Glutamatergic neuron (in vitro differentiated cells): ENCODE data around the gene INF2. TPM values are rescaled to one million over a fixed set of nuclear protein-coding genes. Genes with fewer than 3 reads are reported as not detected.

Source experiments
- DNase-seq: peaks from one replicate; pipeline ENCODE4 v3.0.0; 2022
- H3K27ac Mint-ChIP-seq: one replicate; pipeline ENCODE4 v1.8.0; 2020; ENCODE audit warnings: mild to moderate bottlenecking, mixed read lengths, inconsistent platforms; ENCODE audit not compliant: unreplicated experiment
- H3K27me3 Mint-ChIP-seq: one replicate; pipeline ENCODE4 v1.8.0; 2020; ENCODE audit warnings: mild to moderate bottlenecking, moderate library complexity, mixed read lengths, inconsistent platforms; ENCODE audit not compliant: unreplicated experiment
- H3K36me3 Mint-ChIP-seq: one replicate; pipeline ENCODE4 v1.8.0; 2020; ENCODE audit warnings: mild to moderate bottlenecking, mixed read lengths, inconsistent platforms; ENCODE audit not compliant: unreplicated experiment
- H3K4me1 Mint-ChIP-seq: one replicate; pipeline ENCODE4 v1.8.0; 2020; ENCODE audit warnings: mild to moderate bottlenecking, low read depth, mixed read lengths, inconsistent platforms; ENCODE audit not compliant: unreplicated experiment
- H3K4me3 Mint-ChIP-seq: one replicate; pipeline ENCODE4 v1.8.0; 2020; ENCODE audit warnings: mild to moderate bottlenecking, mixed read lengths, inconsistent platforms; ENCODE audit not compliant: unreplicated experiment
- H3K9me3 Mint-ChIP-seq: one replicate; pipeline ENCODE4 v1.8.0; 2020; ENCODE audit warnings: mild to moderate bottlenecking, moderate library complexity, mixed read lengths, inconsistent platforms; ENCODE audit not compliant: unreplicated experiment
- total RNA-seq: library from RNA; stranded (reverse); fragmentation: NEBNext Ultra II Directional; extraction: Animal tissue kit (Norgen Biotek cat#: 25700); gene quantifications from one replicate; pipeline ENCODE4 v1.2.1, GENCODE V29; 2021; ENCODE audit not compliant: unreplicated experiment
- TF ChIP-seq, protein P1 (sequence below): fragments of 200-600 bp; sonication (generic); IDR thresholded peaks from one replicate; pipeline ENCODE4 v1.5.0; 2021; ENCODE audit not compliant: partially characterized antibody, unreplicated experiment

Gene INF2
- total RNA-seq, 1 donor from 2014 or later = 11.8 TPM

DNA sequence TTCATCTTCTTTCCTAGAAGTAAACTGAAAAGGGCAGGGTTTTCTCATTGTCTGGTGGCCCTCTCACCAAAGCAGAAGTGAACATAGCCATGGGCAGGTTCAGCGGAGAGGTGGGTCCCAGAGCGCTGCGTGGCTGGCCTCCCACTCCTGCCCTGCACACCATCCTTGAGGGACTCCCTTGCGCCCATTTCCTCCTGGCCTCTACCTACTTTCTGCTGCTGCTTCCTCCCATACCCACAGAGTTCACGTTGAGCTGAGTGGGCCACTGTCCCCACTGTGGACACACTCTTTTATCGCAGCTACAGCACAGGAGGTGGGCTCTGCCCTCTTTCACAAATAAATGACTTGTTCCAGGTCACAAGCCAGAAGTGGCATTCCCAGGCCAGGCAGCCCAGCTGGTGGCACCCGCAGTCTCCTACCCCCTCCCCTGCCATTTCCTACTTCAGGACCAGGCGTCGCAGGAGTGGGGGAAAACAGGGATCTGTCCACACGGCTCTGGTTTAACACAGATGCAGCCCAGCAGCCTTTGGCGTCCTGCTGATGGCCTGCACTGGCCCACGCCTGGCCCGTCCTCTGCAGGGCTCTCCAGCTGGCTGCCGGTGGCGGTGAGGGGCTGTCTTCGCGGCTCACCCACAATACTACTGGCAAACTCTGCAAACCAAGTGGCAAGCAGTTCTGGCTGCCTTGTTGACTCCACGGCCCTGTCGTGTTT lies 68.4 kb downstream of the INF2 start:
- no peak for DNase-seq
- H3K27me3 Mint-ChIP-seq = peaks cover 12% of the 10 kb centered on the region
- H3K4me3 Mint-ChIP-seq = no peak overlapping the region
- peaks cover 7% of the 10 kb centered on the region for H3K4me1 Mint-ChIP-seq
- H3K27ac Mint-ChIP-seq = no peak overlapping the region
- peaks cover 8% of the 10 kb centered on the region for H3K9me3 Mint-ChIP-seq
- no peaks in the 10 kb centered on the region for H3K36me3 Mint-ChIP-seq
- TF ChIP-seq, protein P1, sequence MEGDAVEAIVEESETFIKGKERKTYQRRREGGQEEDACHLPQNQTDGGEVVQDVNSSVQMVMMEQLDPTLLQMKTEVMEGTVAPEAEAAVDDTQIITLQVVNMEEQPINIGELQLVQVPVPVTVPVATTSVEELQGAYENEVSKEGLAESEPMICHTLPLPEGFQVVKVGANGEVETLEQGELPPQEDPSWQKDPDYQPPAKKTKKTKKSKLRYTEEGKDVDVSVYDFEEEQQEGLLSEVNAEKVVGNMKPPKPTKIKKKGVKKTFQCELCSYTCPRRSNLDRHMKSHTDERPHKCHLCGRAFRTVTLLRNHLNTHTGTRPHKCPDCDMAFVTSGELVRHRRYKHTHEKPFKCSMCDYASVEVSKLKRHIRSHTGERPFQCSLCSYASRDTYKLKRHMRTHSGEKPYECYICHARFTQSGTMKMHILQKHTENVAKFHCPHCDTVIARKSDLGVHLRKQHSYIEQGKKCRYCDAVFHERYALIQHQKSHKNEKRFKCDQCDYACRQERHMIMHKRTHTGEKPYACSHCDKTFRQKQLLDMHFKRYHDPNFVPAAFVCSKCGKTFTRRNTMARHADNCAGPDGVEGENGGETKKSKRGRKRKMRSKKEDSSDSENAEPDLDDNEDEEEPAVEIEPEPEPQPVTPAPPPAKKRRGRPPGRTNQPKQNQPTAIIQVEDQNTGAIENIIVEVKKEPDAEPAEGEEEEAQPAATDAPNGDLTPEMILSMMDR = no peak

DNA sequence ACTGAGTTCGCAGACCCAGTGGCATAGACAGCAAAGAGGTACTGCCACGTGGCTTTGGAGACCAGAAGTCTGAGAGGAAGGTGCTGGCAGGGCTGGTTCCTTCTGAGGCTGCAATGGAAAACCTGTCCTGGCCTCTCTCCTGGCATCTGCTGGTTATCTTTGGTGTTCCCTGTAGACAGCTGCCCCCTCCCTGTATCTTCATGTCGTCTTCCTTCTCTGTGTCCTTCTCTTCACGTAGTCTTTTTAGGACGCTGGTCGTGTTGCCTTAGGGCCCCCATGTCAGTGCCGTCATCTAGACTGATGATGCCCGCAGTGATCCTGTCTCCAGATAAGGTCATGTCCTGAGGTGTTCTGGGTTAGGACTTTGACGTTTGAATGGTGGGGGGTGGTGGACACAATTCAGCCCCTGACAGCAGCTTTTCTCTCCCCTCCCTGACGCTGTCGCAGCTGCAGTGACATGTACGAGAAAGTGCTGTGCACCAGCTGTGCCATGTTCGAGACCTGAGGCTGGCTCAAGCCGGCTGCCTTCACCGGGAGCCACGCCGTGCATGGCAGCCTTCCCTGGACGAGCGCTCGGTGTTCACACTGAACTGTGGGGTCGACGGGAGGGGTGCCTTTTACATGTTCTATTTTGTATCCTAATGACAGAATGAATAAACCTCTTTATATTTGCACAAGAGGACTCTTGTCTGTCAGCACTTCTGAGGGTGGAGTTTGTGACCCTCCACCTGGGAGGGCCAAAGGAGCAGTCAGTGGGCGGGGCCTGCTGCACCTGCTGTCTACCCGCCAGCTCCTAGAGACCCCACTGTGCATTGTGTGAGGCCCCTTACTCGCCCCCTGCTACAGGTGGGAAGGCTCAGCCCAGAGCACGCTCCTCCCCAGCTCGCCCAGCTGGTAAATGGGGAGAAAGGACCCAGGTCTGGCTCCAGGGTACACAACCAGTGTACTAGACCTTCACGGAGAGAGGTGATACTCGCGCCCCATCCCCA lies 69.9 kb downstream of the INF2 start:
- TF ChIP-seq, protein P1 = no peak
- no peak for DNase-seq
- Mint-ChIP-seq H3K36me3 (no peaks in the 10 kb centered on the region), H3K4me1 (peaks cover under 1% of the 10 kb centered on the region), H3K27me3 (peaks cover 6% of the 10 kb centered on the region), H3K9me3 (peaks cover 6% of the 10 kb centered on the region), H3K27ac (no peak overlapping the region), H3K4me3 (no peak overlapping the region)

DNA sequence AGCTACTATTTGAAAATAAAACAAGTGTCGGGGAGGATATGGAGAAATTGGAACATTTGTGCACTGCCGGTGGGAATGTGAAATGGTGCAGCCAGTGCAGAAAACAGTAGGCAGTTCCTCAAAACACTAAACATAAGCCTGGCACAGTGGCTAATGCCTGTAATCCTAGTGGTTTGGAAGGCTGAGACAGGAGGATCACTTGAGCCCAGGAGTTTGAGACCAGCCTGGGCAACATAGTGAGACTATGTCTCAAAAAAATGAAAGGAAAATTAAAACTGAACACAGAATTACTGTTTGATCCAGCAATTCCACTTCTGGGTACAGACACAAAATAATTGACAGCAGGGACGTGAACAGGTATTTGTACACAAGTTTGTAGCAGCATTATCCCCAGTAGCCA lies 76.1 kb downstream of the INF2 start:
- no peak overlapping the region for H3K27ac Mint-ChIP-seq
- H3K4me3 Mint-ChIP-seq = no peak overlapping the region
- H3K4me1 Mint-ChIP-seq = peaks cover 10% of the 10 kb centered on the region
- TF ChIP-seq, protein P1 = no peak
- peaks cover 13% of the 10 kb centered on the region for H3K9me3 Mint-ChIP-seq
- peaks cover 5% of the 10 kb centered on the region for H3K36me3 Mint-ChIP-seq
- peaks cover 14% of the 10 kb centered on the region for H3K27me3 Mint-ChIP-seq
- no peak for DNase-seq

DNA sequence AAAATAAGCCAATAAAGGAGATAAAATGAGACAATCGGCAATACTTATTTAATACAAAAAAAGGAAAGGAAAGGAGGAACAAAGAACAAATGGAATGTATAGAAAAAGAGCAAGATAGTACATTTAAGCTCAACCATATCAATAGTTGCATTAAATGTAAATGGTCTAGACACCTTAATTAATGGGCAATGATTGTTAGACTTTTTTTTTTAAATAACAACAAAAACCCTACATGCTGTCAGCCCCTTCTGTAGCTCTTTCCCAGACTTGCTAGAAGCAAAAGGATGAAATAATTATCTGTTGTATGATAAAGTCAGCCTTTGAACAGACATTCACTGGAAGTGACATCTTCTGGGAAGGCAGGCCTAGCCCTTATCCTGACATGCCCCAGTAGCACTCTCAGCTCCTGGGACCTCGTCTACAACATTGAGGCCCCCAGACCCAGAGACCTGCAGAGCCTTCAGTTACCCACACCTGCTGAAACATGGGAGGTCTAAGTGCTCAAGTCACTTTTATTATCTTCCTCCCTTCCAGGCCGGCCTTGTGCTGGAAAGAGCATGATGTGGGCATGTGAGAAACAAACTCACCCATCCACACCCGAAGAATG lies 76.9 kb downstream of the INF2 start:
- Mint-ChIP-seq H3K4me1 (peaks cover 10% of the 10 kb centered on the region), H3K27ac (no peak overlapping the region), H3K9me3 (peaks cover 19% of the 10 kb centered on the region), H3K4me3 (no peak overlapping the region), H3K27me3 (peaks cover 10% of the 10 kb centered on the region), H3K36me3 (peaks cover 12% of the 10 kb centered on the region)
- TF ChIP-seq, protein P1 = no peak
- no peak for DNase-seq
